GM19193 (cell line): ENCODE data around the gene TM4SF5.

Experiments
- POLR2A ChIP-seq: IDR thresholded peaks from 4 replicates; pipeline ENCODE4 v1.6.1; 2011; ENCODE audit not compliant: insufficient read depth, insufficient read length; ENCODE audit errors: extremely low read depth

The TM4SF5 gene, protein sequence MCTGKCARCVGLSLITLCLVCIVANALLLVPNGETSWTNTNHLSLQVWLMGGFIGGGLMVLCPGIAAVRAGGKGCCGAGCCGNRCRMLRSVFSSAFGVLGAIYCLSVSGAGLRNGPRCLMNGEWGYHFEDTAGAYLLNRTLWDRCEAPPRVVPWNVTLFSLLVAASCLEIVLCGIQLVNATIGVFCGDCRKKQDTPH

GRCh38 chr17:4771519-4772234 is at the start of gene TM4SF5:
TM4SF5 (plus strand) TSS chr17:4771886; CDS start chr17:4771923, 37 bp downstream.
- TF ChIP-seq POLR2A = no peak

GRCh38 chr17:4722678-4723240 is 48.9 kb upstream of the TM4SF5 start:
- no peak for TF ChIP-seq POLR2A

GRCh38 chr17:4724650-4725049 is 47.0 kb upstream of the TM4SF5 start:
- no peak for TF ChIP-seq POLR2A

DNA sequence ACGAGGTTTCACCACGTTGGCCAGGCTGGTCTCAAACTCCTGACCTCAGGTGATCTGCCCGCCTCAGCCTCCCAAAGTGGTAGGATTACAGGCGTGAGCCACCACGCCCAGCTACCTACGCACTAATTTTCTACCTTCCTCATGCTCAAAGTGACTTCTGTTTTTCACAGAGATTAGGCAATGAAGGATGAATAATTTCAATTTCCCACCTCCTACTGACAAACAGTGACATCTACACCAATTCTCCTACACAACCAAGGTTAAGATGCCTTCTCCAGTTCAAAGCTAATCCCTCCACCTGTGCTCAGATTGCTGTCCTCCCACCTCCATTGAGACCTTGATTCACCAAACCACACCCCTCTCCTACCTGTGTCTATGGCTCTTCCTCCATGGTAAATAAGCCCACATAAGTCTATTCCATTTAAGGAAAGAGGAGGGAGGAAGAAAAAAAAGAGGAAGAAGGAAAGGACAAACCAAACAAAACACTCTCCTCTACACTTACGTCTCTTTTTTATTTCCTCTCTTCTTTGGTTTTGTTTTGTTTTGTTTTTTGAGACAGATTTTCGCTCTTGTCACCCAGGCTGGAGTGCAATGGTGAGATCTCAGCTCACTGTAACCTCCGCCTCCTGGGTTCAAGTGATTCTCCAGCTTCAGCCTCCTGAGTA is 45.9 kb upstream of the TM4SF5 start:
- TF ChIP-seq POLR2A = no peak

- TF ChIP-seq POLR2A = no peak
Measured at GRCh38 chr17:4728124-4728523, 43.6 kb upstream of the TM4SF5 start.

- no peak for TF ChIP-seq POLR2A
Measured at GRCh38 chr17:4733073-4733531, 38.6 kb upstream of the TM4SF5 start.

DNA sequence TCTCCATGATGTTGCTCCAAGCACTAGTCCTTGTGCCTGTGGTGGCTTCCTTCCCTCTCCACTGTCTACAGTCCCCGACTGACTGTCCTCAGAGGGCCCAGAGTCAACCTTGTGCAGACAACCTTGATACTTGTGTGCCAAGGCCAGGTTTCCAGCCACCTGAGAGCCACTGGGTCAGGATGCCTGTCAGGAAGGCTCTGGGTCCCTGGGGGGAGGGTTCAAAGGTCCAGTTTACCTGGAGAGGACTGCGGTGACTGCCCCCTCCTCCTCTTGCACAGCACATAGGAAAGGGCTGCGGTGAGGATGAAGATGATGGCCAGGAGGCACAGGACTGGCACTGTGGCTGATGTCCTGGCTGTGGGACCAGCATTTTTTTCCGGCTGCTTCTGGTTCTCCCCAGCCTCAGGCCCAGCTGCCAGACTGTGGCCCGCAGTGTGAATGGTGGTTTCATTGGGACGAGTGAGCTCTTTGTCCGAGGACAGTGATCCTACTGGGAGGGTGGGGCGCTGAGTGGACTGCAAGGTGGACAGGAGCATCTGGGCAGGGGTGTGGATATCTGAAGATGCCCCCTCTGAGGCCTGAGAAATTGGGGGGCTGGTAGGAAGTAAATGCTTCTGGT is 36.7 kb upstream of the TM4SF5 start:
- no peak for TF ChIP-seq POLR2A

DNA sequence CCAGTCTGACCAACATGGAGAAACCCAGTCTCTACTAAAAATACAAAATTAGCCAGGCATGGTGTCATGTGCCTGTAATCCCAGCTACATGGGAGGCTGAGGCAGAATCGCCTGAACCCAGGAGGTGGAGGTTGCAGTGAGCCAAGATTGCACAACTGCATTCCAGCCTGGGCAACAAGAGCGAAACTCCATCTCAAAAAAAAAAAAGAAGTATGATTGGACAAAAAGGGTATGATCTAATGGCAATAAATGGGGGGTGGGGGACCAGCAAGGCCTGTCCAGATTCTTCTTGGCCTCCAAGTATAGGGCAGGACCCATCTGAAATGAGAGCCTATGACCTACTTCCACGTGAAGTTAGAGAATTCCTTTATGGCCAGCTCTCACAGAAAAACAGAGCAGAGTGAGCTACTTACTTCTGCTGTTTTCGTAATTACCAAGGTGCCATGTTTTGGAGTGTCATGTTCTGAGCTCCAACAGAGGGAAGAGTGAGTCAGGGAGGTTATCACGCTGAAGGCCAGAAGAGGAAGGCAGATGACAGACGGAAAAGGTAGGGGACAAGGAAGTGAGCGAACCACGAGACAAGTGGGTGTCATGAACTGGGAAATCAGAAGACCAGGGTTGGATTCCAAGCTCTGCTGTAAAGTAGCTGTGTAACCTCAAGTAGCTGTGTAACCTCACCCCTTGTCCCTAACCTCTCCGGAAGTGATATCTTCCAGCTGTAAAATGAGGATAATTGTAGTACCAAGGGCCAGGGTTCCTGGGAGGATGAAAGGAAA is 35.6 kb upstream of the TM4SF5 start:
- no peak for TF ChIP-seq POLR2A

- no peak for TF ChIP-seq POLR2A
Measured at GRCh38 chr17:4738136-4739121, 33.3 kb upstream of the TM4SF5 start.

DNA sequence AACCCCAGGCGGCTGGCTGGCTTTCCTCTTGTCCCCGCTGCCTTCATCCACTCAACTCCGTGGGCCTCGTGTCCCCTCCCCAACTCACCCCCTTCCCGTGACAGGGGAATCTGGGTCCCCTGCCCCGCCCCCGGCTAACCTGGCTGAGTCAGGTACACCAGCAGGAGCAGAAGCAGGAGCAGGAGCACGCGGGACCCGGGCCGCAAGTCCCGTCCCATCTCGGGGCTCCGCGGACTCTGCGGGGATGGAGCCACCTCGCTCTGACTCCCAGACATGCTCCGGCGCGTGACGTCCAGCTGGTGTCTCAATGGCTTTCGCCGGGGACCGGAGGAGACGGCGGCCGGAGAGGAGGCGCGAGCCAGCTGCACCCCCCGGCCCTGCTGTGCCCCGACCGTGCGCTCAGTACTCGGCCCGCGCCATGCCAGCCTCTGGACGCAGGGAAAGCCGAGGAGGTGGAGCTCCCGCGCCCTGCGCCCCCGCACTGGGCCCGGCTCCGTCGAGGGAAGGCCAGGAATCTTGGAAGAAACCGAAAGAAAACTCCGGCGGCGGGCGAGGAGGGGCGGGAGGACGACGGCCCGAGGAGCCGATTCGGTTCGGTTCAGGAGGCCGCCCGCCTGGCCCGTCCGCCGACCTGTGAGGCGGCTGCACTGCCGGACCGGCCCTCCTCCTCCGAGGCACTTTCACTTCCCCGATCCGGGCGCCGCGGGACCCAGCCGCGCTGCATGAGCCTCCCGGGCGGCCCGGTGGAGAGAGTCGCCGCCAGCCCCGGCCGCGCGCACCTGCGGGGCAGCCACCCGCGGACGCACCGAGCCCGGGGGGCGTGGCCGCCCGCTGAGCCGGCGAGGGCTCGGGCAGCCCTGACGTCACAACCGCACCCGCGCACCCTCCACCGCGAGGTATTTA is 32.3 kb upstream of the TM4SF5 start, which contains the start of the genes CXCL16 and ZMYND15:
Gene CXCL16, minus strand, starts transcription at position 807 of the 903 bp plus-strand sequence. Its CDS starts 589 bp downstream, at position 218.
Gene ZMYND15, plus strand, starts transcription at position 712 of the 903 bp plus-strand sequence. CDS start 716 bp downstream, outside the sequence.
- TF ChIP-seq POLR2A = no peak

DNA sequence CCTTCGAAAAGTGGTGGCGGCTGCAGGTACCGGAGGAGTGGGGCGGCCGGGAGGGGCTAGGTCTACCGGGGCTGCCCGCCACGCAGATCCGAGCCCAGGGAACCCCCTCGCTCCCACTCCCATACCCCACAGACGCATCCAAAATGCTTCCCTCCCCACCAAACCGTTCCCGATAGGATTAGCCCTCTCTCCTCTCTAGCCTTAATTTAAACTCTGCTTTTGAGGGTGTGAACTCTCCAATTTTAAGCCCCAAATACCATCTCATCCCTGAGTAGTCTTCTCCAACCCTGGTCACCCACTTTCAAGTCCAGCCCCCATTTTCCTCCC is 31.7 kb upstream of the TM4SF5 start:
- TF ChIP-seq POLR2A = no peak

- no peak for TF ChIP-seq POLR2A
Measured at GRCh38 chr17:4740584-4740983, 31.1 kb upstream of the TM4SF5 start.

GRCh38 chr17:4741544-4741943 is 30.1 kb upstream of the TM4SF5 start:
- TF ChIP-seq POLR2A = no peak

DNA sequence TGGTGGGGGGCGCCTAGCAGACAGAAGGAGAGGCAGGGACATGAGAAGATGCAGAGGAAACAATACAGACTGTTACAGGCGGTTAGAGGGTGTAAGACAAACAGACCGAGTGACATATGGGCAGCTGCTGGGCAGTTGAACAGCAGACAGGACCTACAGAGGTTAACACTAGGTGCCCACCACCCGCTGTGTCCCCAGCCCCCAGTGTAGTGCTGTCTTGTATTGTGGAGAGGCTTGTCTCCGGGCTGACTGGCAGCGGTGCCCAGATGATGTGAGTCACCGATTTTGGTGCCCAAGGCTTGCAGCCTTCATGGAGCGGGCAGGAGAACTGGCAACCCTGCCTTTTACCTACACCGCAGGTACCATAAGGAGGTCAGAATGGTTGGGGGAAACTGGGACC is 29.6 kb upstream of the TM4SF5 start:
- no peak for TF ChIP-seq POLR2A
